NCI-H69 (cell line): ENCODE measurements around the gene SMYD2.

ENCODE experiments used
- DNase-seq: peaks from one replicate; lab custom pipeline; 2025; lab: John Stamatoyannopoulos, UW

SMYD2 gene

DNA sequence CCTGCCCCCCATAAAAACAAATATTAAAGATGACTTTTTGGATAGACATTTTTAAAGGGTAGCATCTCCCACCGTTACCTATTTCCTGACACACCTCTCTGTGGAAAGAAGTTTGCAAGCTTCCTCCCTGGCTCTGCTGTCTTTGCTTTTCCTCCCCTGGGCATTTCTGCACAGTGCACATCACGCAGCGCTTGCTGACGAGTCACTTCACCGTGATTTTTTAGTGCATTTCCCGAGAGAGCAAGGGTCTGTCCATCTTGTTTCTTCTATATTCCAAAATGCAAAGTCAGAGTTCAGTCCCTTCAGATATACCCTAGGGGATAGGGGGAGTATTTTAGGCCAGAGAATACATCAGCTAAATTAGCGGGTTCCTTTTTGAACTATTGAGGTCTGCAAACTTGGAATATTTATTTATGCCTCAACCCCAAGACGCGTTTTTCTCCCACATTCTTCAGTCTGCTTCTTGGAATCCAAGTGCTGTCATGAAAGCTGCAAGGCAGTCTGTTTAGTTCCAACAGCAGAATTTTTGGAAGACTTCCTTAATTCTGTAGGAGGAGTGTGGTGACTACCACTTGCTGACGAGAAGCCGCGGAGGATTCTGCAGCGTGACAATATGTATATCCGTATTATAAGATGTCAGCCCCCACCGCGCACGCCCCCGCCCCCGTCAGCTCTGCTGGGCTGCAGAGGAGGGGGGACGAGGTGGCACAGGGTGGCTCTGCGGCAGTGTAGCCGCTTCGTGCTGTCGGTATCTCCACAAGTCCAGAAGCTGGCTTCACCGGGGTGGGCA is 22.4 kb downstream of the SMYD2 start:
- DNase-seq = no peak

DNA sequence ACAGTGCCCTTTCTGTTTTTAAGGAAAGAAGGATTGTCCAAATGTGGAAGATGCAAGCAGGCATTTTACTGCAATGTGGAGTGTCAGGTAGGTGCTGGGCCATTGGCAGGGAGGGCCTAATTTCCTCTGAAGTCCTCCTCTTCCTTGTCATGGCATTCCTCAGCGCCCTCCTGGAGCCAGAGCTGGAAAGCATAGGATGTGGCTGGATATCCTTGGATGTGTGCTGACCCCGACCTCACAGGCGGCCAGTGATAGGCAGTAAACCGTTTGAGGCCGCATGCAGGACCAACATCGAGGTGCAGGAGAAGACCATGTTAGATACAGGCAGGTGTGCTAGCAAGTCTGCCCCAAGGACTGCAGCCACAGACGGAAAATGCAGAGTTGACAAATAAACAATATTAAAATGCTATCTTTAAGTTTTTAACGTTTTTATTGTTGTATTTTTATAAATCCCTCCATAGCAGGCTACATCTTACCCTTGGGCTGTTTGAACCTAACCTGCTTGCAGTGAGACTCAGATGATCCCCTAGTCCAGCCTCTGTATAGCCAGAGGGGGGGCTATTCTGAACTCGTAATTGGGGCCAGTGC is 24.3 kb downstream of the SMYD2 start:
- DNase-seq = no peak

DNA sequence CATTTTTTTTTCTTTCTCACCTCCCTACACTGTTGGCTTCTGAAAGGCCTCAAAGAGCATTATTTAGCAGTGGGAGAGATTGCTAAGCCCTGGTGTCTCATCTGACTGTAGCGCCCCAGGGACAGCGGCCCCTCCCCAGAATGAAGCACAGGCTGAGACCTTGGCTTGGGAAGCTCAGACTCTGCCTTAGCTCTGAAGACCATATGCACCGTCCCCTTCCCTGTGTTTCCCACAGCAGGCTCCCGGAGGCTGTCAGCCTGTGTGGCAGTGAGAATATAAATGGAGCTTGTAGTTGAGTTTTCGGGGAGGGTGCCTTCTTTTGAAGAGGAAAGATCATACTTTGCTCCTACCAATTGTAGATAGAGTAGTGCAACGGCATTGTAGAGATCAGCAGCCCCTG is 25.3 kb downstream of the SMYD2 start:
- DNase-seq = no peak

DNA sequence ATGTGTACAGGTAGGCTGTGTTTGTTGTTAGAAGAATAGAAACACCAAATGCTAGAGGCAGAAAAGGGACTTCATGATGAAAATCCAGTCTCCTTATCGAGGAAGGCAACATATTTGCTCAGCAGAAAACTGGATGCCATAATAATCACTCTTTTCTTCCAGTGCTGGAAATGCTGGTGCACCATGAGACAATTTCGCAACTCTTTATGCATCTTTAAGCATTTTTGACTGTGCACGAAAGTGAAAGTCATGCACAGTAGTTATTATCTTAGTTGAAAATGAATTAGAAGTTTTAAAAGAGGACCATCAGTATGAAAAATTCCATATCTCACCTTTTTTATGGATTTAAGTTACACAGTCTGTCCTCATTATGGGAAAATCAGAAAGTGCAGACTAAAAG is 29.1 kb downstream of the SMYD2 start:
- DNase-seq = no peak

DNA sequence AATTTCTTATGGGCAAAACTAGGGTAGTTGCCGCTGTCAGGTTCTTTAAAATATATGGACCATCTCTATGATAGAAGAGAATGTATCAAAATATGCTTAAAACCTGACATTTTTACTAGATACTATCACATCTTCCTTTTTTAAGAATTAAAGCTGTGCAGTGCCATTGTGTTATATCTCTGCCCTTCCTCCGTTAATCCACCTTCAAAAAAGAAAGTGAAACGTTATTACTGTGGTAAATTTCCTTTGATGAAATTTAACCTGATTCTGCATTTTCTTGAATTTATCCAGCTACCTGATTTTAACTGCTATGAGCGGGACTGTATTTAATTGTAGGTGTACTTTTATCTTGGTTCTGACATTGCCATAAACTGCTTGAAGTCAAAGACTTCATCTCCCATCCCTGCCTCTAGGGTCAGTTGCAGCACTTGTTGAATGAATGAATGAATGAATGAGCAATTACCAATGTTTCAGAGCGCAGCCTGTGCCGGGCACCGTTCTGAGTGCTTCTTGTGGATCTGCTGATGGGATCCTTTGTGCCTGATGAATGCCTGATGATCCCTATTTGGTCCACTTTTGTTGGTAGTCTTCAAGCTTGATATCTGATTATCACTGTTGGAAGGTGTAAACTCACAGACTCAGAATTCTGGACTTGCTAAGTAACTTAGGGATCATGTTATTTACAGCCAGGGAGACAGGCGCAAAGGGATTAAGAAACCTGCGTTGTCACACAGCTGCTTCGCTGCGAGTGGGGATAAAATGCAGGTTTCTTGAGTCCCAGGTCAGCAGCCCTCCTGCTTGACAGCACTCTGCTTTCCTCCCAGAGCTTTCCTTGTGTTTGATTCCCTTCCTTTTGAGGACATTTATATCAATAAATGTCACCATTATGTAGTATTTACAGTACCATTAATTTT is 30.1 kb downstream of the SMYD2 start:
- DNase-seq = no peak

DNA sequence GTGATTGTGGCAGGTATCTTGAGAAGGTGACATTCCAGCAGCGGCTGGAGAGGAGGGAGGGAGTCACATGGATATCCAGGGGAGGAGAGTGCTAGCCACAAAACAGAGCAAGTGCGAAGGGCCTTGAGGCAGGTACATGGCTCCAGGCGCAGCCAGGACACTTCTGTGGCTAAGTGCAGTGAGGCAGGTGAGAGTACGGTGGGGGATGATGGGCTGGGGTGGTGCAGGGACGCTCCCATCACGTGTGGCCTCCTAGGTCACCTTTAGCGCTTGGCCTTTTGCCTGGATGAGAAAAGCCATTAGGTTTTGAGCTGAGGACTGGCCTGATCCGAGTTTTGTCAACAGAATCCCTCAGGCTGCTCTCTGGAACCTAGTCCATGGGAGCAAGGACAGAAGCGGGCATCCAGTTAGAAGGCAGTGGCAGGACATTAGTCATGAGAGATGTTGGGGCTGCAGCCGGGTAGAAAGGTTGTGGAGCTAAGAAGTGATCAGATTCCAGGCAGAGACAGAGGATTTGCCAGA is 31.6 kb downstream of the SMYD2 start:
- DNase-seq = no peak

DNA sequence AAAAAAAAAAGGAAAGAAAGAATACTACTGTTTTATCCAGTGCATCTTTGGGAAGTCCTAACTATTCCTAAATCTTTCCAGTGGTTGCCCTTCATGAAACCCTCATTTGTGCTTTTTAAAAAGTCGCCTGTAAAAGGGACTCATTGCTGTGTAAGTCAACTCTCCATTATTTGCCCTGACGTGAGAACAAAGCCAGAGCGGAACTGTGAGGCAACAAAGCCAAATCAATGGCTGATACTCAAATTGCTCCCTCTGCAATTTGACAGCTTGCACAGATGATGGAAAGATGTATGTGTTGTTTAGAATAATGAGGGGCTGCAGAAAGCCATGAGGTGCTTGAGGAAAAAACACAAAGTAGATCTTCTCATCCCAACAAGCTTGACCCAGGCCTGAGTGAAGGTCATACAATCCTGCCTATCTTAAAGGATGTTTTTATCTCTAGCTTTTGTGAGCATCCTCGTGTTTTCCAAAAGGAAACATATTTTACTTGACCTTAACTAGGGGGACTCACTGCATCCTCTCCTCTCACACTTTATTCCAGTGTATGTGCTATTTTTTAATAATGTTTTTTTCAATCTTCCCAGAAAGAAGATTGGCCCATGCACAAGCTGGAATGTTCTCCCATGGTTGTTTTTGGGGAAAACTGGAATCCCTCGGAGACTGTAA is 33.4 kb downstream of the SMYD2 start:
- DNase-seq = no peak

DNA sequence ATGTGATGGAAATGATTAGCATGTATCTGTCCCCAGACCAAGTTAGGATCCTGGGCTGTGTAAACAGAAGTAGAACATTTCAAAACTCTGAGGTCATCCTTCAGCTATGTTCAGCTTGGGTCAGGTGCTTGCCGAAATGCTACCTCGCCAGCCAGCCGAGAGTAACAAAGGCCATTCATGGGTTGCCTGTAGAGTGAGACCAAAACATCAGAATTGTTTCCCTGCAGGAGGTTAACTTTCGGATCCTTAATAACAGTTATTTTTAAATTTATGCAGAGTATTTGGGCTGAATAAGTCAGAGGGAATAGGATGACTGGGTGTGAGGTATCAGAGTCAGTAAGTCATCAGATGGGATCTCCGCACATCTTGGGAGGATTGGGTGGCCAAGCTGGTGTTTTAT is 35.6 kb downstream of the SMYD2 start:
- DNase-seq = peak; percentile 29

DNA sequence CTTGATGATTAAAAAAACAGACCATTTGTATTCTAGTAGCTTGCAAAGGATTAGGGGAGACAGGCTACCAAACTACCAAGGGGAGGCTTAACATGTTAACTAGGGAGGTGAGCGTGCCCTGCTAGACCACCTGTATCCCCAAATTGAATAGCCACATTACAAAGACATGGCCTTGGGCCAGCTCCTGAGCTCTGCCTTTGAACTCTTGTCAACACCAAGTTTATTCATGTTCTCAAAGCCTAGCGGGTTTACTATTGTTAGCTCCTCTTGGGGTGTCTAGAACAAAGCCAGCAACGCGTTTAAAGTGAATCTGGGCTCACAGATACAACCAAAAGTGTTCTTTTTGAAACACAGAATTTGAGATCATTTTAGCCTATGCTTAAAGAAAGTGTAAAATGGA is 36.3 kb downstream of the SMYD2 start:
- peak; percentile 59 for DNase-seq

DNA sequence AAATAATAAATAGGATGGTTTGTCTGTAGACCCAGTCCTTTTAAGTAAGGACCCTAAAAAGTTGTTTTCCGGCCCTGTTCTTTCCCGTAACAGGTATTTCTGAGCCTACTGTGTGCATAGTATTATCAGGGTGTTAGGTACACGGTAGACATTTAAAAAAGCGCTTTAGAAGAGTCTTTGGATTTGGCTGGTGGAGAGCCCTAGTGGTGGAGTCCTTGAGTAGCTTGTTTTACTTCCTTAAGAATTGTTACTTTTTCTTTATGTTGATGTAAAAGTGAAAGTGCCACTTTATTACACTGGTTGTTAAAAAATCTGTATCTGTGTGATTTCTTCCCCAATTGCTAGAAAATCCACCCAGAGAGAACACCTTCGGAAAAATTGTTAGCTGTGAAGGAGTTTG is 36.8 kb downstream of the SMYD2 start:
- DNase-seq = no peak

DNA sequence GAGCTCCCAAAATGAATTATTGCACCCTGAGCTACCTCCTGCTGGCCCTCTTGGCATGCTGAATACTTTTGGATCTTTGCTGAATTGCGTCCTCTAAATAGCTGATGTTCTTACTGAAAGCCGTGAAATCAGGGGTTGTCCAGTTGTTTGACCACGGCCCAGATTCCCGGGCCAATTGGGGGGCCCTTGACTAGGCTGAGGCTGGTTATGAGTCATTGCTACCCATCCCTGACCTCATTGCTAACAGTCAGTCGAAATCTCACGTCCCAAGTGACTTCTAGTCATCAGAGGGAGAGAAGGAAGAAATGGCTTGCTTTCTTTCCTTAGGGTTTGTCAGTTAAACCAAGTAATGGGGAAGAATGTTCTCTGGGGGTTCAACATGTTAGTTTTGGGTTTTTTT is 37.4 kb downstream of the SMYD2 start:
- DNase-seq = no peak

DNA sequence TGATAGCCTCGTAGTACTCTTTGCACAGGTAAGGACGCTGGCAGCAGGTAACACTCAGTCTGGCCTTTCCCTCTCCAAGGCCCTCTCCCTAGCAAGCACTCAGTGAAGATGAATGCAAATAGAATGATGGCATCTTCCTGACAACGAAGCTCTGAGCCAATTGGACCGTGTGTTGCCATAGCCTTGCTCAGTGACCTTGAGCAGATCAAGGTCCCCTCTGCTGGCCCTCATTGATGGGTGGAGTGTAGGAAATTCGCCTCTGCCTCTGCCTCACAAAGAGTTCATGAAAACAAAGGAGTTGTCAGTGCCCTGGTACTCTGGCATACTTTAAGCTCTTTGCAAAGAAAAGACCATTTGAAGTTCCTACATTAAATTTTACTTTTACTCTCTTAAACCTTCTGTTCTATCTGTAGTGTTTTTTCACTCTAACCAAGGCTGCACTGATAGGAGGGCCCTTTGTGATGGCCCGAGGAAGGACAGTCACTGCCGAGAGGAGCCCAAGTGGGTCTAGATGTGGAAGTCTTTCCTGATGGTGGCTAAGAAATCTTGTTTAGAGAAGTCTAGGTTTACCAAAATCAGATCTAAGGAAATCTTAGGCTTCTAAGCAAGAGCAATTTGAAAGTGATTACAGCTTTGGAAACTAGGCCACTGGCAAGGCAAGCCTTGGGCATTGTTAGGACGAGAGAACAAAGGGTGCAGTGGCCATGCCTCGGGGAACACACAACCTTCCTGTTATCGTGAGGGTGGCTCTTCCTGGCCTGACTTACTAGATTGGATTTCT is 38.2 kb downstream of the SMYD2 start:
- no peak for DNase-seq

DNA sequence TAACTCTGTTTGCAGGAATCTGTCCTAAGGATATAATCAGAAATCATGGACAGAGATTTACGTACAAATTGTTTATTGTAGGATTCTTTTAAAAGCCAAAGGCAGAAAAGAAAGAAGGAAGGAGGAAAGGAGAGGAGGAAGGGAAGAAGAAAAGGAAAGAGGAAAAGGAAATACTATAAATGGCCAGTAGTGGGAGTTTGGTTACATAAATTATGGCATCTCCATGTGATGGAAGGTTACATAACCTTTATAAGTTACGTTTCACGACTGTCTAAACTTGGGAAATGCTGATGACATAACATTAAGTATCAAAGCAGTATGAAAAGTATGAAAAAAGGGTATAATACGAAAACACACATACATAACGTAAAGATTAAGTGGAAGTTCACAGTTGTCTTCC is 39.0 kb downstream of the SMYD2 start:
- DNase-seq = peak; percentile 23

DNA sequence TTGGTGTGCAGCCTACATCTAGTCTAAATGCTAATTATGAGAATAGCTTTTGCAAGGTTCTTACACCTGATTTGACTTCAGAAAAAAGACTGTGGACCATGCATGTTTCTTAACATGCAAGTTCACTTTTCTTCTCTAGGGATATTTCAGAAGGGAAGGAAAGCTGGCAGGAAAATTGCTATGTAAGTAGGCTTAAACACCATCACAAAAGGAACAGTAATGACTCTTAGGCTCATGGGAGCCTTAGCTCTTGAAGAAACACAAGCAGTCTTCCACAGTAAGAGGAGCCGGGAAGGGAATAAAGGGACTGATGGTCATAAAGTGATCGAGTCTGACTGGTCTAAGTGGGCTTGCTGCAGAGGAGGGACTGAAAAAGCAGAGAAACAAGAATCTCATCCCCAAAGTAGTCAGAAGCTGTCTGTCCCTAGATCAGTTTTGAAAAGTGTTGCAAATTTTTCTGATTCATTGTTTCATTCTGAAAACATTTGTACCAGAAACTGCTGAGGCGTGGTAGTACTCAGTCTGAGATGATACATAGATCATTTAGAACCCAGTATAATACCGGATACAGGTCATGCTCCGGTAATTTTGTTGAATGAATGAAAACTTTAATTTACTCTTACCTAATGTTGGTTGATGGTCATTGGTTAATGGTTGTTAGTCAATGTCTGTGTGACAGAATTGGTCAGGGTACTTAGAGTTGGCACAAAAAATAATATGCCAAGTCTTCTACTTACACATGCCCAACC is 40.9 kb downstream of the SMYD2 start:
- DNase-seq = peak; percentile 56

DNA sequence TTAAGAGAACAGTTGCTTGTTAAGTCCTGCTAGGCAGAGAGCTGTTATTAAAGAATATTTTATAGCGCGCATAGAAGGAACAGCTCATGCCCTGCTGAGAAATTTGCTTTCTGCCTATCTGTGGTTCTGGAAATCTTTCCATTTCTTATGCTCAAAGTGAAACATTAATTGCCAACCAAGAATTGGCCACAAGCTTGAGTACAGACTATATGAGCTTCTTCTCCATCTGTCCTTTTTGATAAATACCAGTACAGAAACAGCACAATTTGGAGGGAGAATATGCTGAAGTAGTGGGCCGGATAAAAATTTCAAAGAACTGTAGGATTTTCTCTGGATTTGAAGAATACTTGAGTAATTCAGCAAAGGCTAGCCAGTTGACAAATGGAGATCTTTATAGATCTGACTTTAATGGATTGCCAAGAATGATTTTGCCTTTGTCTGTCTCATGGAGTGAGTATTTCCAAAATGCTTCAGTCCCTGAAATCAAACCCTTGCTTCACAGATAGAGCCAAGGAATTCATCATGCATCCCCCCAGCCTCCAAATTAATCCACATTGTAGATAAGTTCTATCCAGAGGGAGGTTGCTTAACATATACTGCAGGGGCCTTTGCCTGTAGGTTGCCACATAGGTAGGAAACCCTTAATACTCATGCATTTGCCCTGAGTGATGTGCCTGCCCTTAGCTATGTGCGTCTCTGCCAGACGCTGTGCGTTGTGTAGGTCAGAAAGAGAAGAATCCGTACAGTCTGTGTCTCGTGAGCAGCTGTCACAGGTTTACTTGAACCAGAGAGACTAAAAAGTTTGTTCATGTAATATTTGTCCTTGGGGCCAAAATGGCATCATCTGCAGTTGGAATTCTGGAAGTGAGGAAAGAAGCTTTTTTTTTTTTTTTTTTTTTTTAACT is 44.2 kb downstream of the SMYD2 start:
- DNase-seq = no peak

DNA sequence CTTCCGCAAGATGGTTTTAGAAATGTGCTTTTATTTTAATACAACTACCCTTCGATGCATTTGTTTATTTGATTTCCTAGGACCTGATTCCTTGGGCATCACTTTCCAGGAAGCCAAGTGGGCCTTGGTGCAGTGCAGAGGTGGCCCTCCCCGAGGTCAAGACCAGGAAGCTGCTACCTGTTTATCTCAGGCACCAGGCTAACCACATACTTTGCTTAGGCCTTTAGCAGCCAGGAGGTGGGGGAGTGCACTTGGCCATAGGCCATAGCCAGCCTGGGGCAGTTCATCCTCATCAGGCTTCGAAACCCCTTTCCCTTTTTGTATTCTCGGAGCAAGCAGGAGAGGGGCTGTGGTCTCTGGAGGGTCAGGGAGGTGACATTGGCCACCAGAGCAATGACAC is 45.4 kb downstream of the SMYD2 start:
- DNase-seq = peak; percentile 50

DNA sequence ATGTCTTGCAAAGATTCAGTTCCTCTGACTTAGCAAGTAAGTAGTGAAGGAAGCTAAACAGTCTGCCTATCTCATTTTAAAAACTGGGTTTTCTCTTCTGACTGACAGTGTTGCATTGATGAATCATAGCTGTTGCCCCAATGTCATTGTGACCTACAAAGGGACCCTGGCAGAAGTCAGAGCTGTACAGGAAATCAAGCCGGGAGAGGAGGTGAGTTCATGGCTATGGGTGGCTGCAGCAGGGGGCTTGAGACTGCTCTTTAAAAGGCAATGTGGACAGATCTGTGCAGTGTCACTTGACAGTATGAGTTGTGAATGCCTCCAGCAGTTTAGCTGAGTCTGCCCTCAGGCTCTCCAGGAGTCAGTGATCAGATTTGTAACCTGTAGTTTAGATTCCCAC is 46.6 kb downstream of the SMYD2 start:
- DNase-seq = peak; percentile 65

DNA sequence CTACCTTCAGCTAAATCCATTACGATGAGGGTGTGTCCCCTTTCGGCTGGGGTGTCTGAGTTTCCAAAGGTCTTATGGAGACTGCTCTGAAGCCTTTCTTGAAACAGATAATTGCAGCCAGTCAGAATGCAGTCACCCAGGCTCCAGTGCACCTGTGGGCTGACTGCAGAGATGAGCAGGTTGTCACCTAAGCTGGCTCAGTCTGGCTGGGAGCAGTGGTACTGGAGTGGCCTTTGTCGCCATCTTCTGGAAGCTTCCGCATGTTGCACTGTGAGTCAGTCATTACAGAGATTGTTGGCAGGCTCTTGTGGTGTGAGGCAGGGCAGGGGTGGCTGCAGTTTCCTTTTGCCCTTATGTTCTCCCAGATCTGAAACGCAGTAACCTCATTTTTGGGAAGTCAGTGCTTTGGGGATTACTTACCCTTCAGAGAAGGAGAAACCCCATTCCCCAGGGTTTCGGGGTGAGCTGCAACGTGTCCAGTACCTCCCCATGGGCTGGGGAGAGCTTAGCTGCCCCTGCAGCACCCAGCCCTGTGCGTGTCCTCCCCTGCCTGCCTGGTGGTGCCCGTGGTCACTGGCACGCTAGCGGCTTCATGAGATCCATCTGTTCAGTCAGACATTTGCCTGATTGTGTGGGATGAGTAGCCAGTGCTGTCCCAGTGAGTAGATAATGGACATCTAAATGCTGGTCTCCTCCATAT is 48.0 kb downstream of the SMYD2 start:
- peak; percentile 89 for DNase-seq
